Erythroblast (primary cell): ENCODE data around the gene APLP2.

Experiments
- GATA1 ChIP-seq: IDR thresholded peaks from 2 replicates; pipeline ENCODE4 v1.6.1; 2011; ENCODE audit warnings: low read depth, mild to moderate bottlenecking, control low read depth, low read length, moderate library complexity
- POLR2A ChIP-seq: IDR thresholded peaks from 2 replicates; pipeline ENCODE4 v1.6.1; 2011; ENCODE audit warnings: mild to moderate bottlenecking, low read length

DNA sequence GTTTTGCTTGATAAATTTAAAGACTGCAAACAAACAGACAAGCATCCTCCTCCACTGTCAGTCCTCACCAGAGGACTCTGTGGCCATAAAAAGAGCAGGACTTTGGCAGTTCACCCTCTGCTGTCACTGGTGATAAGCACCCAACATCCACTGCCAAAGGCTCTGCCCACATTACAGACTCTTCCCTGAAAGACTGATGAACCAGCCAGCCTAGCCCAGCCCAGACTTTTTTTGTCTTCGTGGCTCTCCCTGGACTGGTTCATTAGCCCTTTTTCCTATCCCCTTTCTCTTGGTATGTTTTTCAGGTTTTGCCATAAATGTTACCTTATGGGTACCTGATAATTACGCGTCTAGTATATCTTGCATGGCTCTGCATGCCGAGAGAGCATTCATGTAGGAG is 104.9 kb downstream of the APLP2 start:
- TF ChIP-seq POLR2A (no peak), GATA1 (no peak)
